ENCODE results near the gene ELL3.
"Not testable (repeated sequence)": the region's sequence is repeated elsewhere in the genome, so short reads cannot be mapped to it uniquely, and the experiment has no call there.

Gene ELL3

GRCh38 chr15:43776718-43777266 is at the start of gene ELL3:
Gene ELL3, minus strand, starts transcription at chr15:43776966. Its CDS starts 65 bp downstream, at chr15:43776901.
- peak; percentile 45 to 67 for DNase-seq (ENCODE audit: low read depth in 2 of 2)

- no peak for DNase-seq (ENCODE audit: low read depth in 2 of 2)
Measured at GRCh38 chr15:43826029-43826507, 49.3 kb upstream of the ELL3 start.

- not testable (repeated sequence) for DNase-seq (ENCODE audit: low read depth in 2 of 2)
Measured at GRCh38 chr15:43825305-43825704, 48.5 kb upstream of the ELL3 start.

- DNase-seq (ENCODE audit: low read depth in 2 of 2): peak; percentile 84 to 87
Measured at GRCh38 chr15:43824302-43825246, 47.8 kb upstream of the ELL3 start, which contains the start of gene MFAP1. Gene MFAP1, minus strand, starts transcription at chr15:43824690. Its CDS starts 121 bp downstream, at chr15:43824569.

GRCh38 chr15:43821505-43821904 is 44.7 kb upstream of the ELL3 start:
- DNase-seq (ENCODE audit: low read depth in 2 of 2): no peak

- not testable (repeated sequence) for DNase-seq (ENCODE audit: low read depth in 2 of 2)
Measured at GRCh38 chr15:43815064-43815463, 38.3 kb upstream of the ELL3 start.

GRCh38 chr15:43808960-43809678 is 32.4 kb upstream of the ELL3 start:
- no peak for DNase-seq (ENCODE audit: low read depth in 2 of 2)

GRCh38 chr15:43808435-43808950 is 31.7 kb upstream of the ELL3 start:
- no peak for DNase-seq (ENCODE audit: low read depth in 2 of 2)

- DNase-seq (ENCODE audit: low read depth in 2 of 2): not testable (repeated sequence)
Measured at GRCh38 chr15:43802676-43803075, 25.9 kb upstream of the ELL3 start.

GRCh38 chr15:43800286-43801141 is 23.7 kb upstream of the ELL3 start, which contains the start of gene HYPK:
Gene HYPK, plus strand, starts transcription at chr15:43800599. Its CDS starts 24 bp downstream, at chr15:43800623.
- DNase-seq (ENCODE audit: low read depth in 2 of 2): peak; percentile 78 to 87

GRCh38 chr15:43799945-43800285 is 23.1 kb upstream of the ELL3 start, which contains the start of gene SERINC4:
Gene SERINC4, minus strand, starts transcription at chr15:43800220. Its CDS starts 234 bp downstream, at chr15:43799986.
- DNase-seq (ENCODE audit: low read depth in 2 of 2): no peak

- no peak for DNase-seq (ENCODE audit: low read depth in 2 of 2)
Measured at GRCh38 chr15:43799209-43799944, 22.6 kb upstream of the ELL3 start.

- DNase-seq (ENCODE audit: low read depth in 2 of 2): no peak
Measured at GRCh38 chr15:43796566-43796965, 19.8 kb upstream of the ELL3 start.

- DNase-seq (ENCODE audit: low read depth in 2 of 2): no peak
Measured at GRCh38 chr15:43795997-43796396, 19.2 kb upstream of the ELL3 start.

- no peak for DNase-seq (ENCODE audit: low read depth in 2 of 2)
Measured at GRCh38 chr15:43795197-43795596, 18.4 kb upstream of the ELL3 start.

GRCh38 chr15:43794269-43795037 is 17.7 kb upstream of the ELL3 start:
- DNase-seq (ENCODE audit: low read depth in 2 of 2): no peak

- DNase-seq (ENCODE audit: low read depth in 2 of 2): no peak
Measured at GRCh38 chr15:43793647-43794046, 16.9 kb upstream of the ELL3 start.

GRCh38 chr15:43792761-43793476 is 16.2 kb upstream of the ELL3 start:
- DNase-seq (ENCODE audit: low read depth in 2 of 2): no peak
